ENCODE data around the gene SEMA4D.

DNA sequence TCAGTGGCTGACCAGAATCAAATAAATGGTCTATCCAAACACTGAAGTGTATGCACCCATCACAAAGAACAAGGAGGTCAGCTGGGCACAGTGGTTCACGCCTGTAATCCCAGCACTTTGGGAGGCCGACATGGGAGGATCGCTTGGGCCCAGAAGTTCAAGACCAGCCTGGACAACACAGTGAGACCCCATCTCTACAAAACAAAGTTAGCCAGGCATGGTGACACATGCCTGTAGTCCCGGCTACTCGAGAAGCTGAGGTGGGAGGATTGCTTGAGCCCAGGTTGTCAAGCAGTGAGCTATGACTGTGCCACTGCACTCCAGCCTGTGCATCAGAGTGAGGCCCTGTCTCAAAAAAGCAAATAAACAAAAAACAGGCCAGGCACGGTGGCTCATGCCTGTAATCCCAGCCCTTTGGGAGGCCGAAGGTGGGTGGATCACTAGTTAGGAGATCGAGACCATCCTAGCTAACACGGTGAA is 40.5 kb downstream of the SEMA4D start:
- no peak for TF ChIP-seq CTCF (IDR thresholded peaks at IDR 0.05; ENCODE audit: low read depth, low read length)
- no peak for TF ChIP-seq POLR2A (IDR thresholded peaks at IDR 0.05; ENCODE audit: extremely low read depth, insufficient read length)

All from NB4 (cell line).